ENCODE results near the gene SARM1. TPM values are rescaled to one million over a fixed set of nuclear protein-coding genes. Genes with fewer than 3 reads are reported as not detected.

Gene SARM1
- total RNA-seq, 1 donor from 2014 or later = 12.8 TPM

DNA sequence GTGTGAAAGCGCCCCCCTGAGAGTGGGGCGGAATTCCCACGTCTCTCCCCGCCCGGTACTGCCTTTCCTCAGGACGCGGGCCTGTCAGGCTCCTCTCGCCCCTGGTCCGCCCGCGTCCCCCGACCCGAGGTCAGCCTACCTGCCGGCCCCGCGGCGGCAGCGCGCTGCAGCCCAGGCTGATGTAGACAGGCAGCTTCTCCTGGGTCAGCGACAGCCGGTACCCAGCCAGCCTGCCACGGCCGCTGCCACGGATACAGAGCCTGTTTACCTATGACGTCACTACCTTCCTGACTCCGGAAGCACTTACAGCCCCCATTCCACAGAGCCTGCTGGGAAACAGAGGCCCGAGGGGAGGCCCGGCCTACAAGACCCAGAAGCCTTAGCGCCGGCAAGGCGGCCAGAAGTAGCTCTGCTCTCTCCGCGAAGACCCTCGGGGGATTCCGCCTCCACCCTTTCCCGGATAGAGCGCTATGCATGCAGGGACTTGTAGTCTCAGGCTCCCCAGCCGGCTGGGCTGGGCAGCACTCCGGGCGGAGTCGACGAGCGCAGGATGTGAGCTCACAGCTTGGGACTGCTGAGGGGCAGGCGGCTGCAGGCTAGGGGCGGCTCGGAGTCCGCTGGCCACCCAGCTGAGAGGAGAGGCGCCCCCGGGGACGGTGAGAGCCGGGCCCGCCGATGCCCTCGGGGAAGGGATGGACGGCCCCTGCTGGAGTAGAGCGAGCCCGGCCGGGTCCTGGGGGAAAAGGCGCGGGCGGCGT, 36.1 kb upstream of the SARM1 start, which contains the start of the genes IFT20 and TNFAIP1:
Gene IFT20, minus strand, starts transcription at position 272 of the 758 bp plus-strand sequence. CDS start 3,487 bp downstream, outside the sequence.
Gene TNFAIP1, plus strand, starts transcription at position 561 of the 758 bp plus-strand sequence. CDS start 3,761 bp downstream, outside the sequence.
- H3K36me3 Mint-ChIP-seq (ENCODE audit: low read depth, unreplicated experiment) = peaks cover 9% of the 10 kb centered on the region
- peak; percentile 89 for FAIRE-seq

GRCh38 chr17:28335959-28336871, 35.3 kb upstream of the SARM1 start:
- no peak for TF ChIP-seq EZH2 (IDR thresholded peaks at IDR 0.05; ENCODE audit: insufficient read depth, low read length)
- no peak for TF ChIP-seq CTCF (IDR thresholded peaks at IDR 0.05; ENCODE audit: insufficient read depth, low read depth, low read length)
- Histone ChIP-seq H3K4me1 (ENCODE audit: insufficient read depth, low read length) (peaks cover 39% of the 10 kb centered on the region), H3K9ac (ENCODE audit: low read length) (peak overlapping the region; percentile 99), H4K20me1 (ENCODE audit: insufficient read depth, low read length) (peaks cover 81% of the 10 kb centered on the region), H3K27ac (ENCODE audit: low read depth, low read length) (peak overlapping the region; percentile 99), H3K36me3 (ENCODE audit: insufficient read depth, low read length) (peaks cover 11% of the 10 kb centered on the region), H3K9me3 (ENCODE audit: insufficient read depth, low read depth, low read length) (no peaks in the 10 kb centered on the region), H3K27me3 (ENCODE audit: insufficient read depth, low read length) (no peaks in the 10 kb centered on the region), H3K79me2 (ENCODE audit: insufficient read depth, low read length) (peaks cover 95% of the 10 kb centered on the region), H3K4me2 (ENCODE audit: low read length) (peak overlapping the region; percentile 87), H3K4me3 (ENCODE audit: insufficient read depth, low read depth, low read length) (peak overlapping the region; percentile 95), H2AFZ (ENCODE audit: low read depth, low read length) (no peak overlapping the region)
- peak overlapping the region; percentile 99 for H3K4me3 Mint-ChIP-seq (ENCODE audit: unreplicated experiment)
- peaks cover 33% of the 10 kb centered on the region for H3K4me1 Mint-ChIP-seq (ENCODE audit: low read depth, unreplicated experiment)
- no peaks in the 10 kb centered on the region for H3K9me3 Mint-ChIP-seq (ENCODE audit: unreplicated experiment)
- peaks cover 8% of the 10 kb centered on the region for H3K36me3 Mint-ChIP-seq (ENCODE audit: low read depth, unreplicated experiment)
- peak overlapping the region; percentile 99 for H3K27ac Mint-ChIP-seq (ENCODE audit: unreplicated experiment)
- no peak for FAIRE-seq
- no peaks in the 10 kb centered on the region for H3K27me3 Mint-ChIP-seq (ENCODE audit: low read depth, unreplicated experiment)
- DNase-seq (ENCODE audit: low read depth) = peak; percentile 95

More for the DNA sequence above, 36.1 kb upstream of the SARM1 start, which contains the start of the genes IFT20 and TNFAIP1:
- peak within 1 kb of the TSS; percentile 99 for H3K9ac ChIP-seq (ENCODE audit: low read length)
- peak; percentile 100 for DNase-seq (ENCODE audit: low read depth)
- H4K20me1 ChIP-seq (ENCODE audit: insufficient read depth, low read length) = peaks cover 81% of the 10 kb centered on the region
- H3K79me2 ChIP-seq (ENCODE audit: insufficient read depth, low read length) = peaks cover 92% of the 10 kb centered on the region
- peak within 1 kb of the TSS; percentile 99 for H3K4me3 Mint-ChIP-seq (ENCODE audit: unreplicated experiment)
- no peaks in the 10 kb centered on the region for H3K9me3 Mint-ChIP-seq (ENCODE audit: unreplicated experiment)
- H3K36me3 ChIP-seq (ENCODE audit: insufficient read depth, low read length) = peaks cover 3% of the 10 kb centered on the region
- TF ChIP-seq EZH2 (IDR thresholded peaks at IDR 0.05; ENCODE audit: insufficient read depth, low read length) (no peak), CTCF (IDR thresholded peaks at IDR 0.05; ENCODE audit: insufficient read depth, low read depth, low read length) (no peak)
- H3K27me3 Mint-ChIP-seq (ENCODE audit: low read depth, unreplicated experiment) = no peaks in the 10 kb centered on the region
- H3K27ac ChIP-seq (ENCODE audit: low read depth, low read length) = peak within 1 kb of the TSS; percentile 99
- peaks cover 39% of the 10 kb centered on the region for H3K4me1 ChIP-seq (ENCODE audit: insufficient read depth, low read length)
- H3K4me3 ChIP-seq (ENCODE audit: insufficient read depth, low read depth, low read length) = peak within 1 kb of the TSS; percentile 95
- H3K4me1 Mint-ChIP-seq (ENCODE audit: low read depth, unreplicated experiment) = peaks cover 33% of the 10 kb centered on the region
- peak within 1 kb of the TSS; percentile 99 for H3K27ac Mint-ChIP-seq (ENCODE audit: unreplicated experiment)
- peak within 1 kb of the TSS; percentile 81 for H2AFZ ChIP-seq (ENCODE audit: low read depth, low read length)
- H3K4me2 ChIP-seq (ENCODE audit: low read length) = peak within 1 kb of the TSS; percentile 95
- no peaks in the 10 kb centered on the region for H3K27me3 ChIP-seq (ENCODE audit: insufficient read depth, low read length)
- no peaks in the 10 kb centered on the region for H3K9me3 ChIP-seq (ENCODE audit: insufficient read depth, low read depth, low read length)

Data from astrocyte (in vitro differentiated cells and primary cell).